Heart right ventricle (tissue), 16 donors: ENCODE results near the gene ITPKB. TPM values are rescaled to one million over a fixed set of nuclear protein-coding genes. Genes with fewer than 3 reads are reported as not detected.
"Not testable (repeated sequence)": the region's sequence is repeated elsewhere in the genome, so short reads cannot be mapped to it uniquely, and the experiment has no call there.

Experiments
- ATAC-seq, 8 donors: fragments of 200-7000 bp; cut with Tn5 transposase; one replicate each; pipeline ENCODE4 v1.9.1; 2020; ENCODE audit warnings: mild to moderate bottlenecking in 8 of 8, moderate library complexity in 8 of 8, moderate number of reproducible peaks in 1 of 8
- DNase-seq, 2 donors: peaks; one replicate each; pipeline ENCODE4 v3.0.0-alpha.2; 2020
- H3K27ac ChIP-seq, 10 donors: fragments of 200-600 bp; sonication (generic) in 2 of 10; one replicate each; pipeline versions ENCODE4 v1.5.0 to v1.8.0; 2020 to 2022; ENCODE audit warnings: mild to moderate bottlenecking in 3 of 10
- H3K27me3 ChIP-seq, 7 donors: fragments of 200-600 bp; one replicate each; pipeline ENCODE4 v1.8.0; 2021 to 2022; ENCODE audit warnings: mild to moderate bottlenecking in 2 of 7
- H3K36me3 ChIP-seq, 9 donors: fragments of 200-600 bp; sonication (generic) in 1 of 9; one replicate each; pipeline versions ENCODE4 v1.5.0 to v1.8.0; 2020 to 2022; ENCODE audit warnings: mild to moderate bottlenecking in 2 of 9
- H3K4me1 ChIP-seq, 9 donors: fragments of 200-600 bp; sonication (generic) in 1 of 9; one replicate each; pipeline versions ENCODE4 v1.5.0 to v1.8.0; 2020 to 2022; ENCODE audit warnings: mild to moderate bottlenecking in 4 of 9
- H3K4me3 ChIP-seq, 10 donors: fragments of 200-600 bp; sonication (generic) in 2 of 10; one replicate each; pipeline versions ENCODE4 v1.5.0 to v1.8.0; 2020 to 2022; ENCODE audit warnings: mild to moderate bottlenecking in 7 of 10, moderate library complexity in 2 of 10
- H3K9me3 ChIP-seq, 11 donors: fragments of 200-600 bp in 10 of 11; sonication (generic) in 2 of 11; one replicate each; pipeline versions ENCODE4 v1.5.0 to v1.8.0; 2013 to 2022; ENCODE audit warnings: mild to moderate bottlenecking in 2 of 11, control low read depth in 1 of 11, moderate library complexity in 1 of 11
- WGBS, 2 donors: extraction: QIAGEN DNeasy Blood & Tissue Kit; methylation state at CpG; one replicate each; pipeline ENCODE4 v1.1.7; 2013; ENCODE audit warnings: inconsistent platforms in 1 of 2; 5-methylcytosine and 5-hydroxymethylcytosine counted together
- intact Hi-C, 10 donors: fragments of 100-400 bp; cut with DNase I; formaldehyde crosslinking; loops; one replicate each; pipeline versions ENCODE4 v1.11.1 to v1.14.2; 2022
- polyA plus RNA-seq, 2 donors: library from polyadenylated mRNA; stranded (reverse); fragments of 200-250 nt; gene quantifications; one replicate each; pipeline ENCODE4 v1.2.3, GENCODE V29; 2013
- total RNA-seq, 10 donors: library from RNA; stranded (reverse); fragmentation: NEBNext Ultra II Directional in 3 of 10; extraction: Animal tissue kit (Norgen Biotek cat#: 25700) in 3 of 10; gene quantifications; one replicate each; pipeline versions ENCODE4 v1.2.1 to v1.2.4, GENCODE V29; 2021 to 2023
- TF ChIP-seq, protein P1 (sequence below), 9 donors: fragments of 200-600 bp; sonication (generic) in 2 of 9; IDR thresholded peaks; one replicate each; pipeline versions ENCODE4 v1.5.0 to v1.8.0; 2021 to 2022; ENCODE audit warnings: antibody characterized with exemption in 9 of 9, mild to moderate bottlenecking in 5 of 9, moderate library complexity in 1 of 9
- donor health status: Arrhythmogenic right ventricular cardiomyopathy.
- donor health status: ischemic (EF 13 %, LVEDD 7.1; RV severe dilation, severe dysfunction).
- donor health status: healthy with polysubstance abuse.
- donor health status: DM: no; HTN: yes; CAD: no.
- donor health status: DM: no; HTN: no; CAD: no.
- donor health status: ischemic (EF 25% LVEDD 6.9; RV normal size, moderate dysfunction).
- donor health status: ischemic (EF 25% LVEDD 5.7; RV mildly dilated, moderate dysfunction).
- donor health status: healthy.
- donor health status: DM: yes; HTN: yes; CAD: no.
- donor health status: Ischemic cardiomyopathy.
- donor health status: ischemic (EF 35%, LVEDD 5.7; RV mildly dilated, moderate dysfunction).
- donor health status: nonischemic (EF 11% LVEDD 7.7; RV severe dilation, severe dysfunction).
- donor health status: DM: yes; HTN: yes; CAD: no.
- donor health status: PGD.
- donor health status: ischemic (EF 29% LVEDD 5.4; RV normal size, mild dysfunction).
- donor health status: nonischemic (EF 23%, LVEDD 6.1; RV moderate dilation, normal function).

ITPKB gene
- total and polyA plus RNA-seq, 12 donors = 4.5 to 30.5 (median 16.1) TPM

- WGBS, 2 donors = 84 to 88% methylated on average over 4 of the region's 4 CpGs
- no peak overlapping the region for H3K27ac ChIP-seq
- peaks cover 0 to 6% (median 0%) of the 10 kb centered on the region in 11 donors for H3K9me3 ChIP-seq
- H3K36me3 ChIP-seq = no peaks in the 10 kb centered on the region
- H3K27me3 ChIP-seq = no peaks in the 10 kb centered on the region
- intact Hi-C loops = no loop called here
- H3K4me3 ChIP-seq = no peak overlapping the region
- peaks cover 0 to 3% (median 0%) of the 10 kb centered on the region in 9 donors for H3K4me1 ChIP-seq
- DNase-seq (no peak), ATAC-seq (no peak)
- TF ChIP-seq, protein P1, sequence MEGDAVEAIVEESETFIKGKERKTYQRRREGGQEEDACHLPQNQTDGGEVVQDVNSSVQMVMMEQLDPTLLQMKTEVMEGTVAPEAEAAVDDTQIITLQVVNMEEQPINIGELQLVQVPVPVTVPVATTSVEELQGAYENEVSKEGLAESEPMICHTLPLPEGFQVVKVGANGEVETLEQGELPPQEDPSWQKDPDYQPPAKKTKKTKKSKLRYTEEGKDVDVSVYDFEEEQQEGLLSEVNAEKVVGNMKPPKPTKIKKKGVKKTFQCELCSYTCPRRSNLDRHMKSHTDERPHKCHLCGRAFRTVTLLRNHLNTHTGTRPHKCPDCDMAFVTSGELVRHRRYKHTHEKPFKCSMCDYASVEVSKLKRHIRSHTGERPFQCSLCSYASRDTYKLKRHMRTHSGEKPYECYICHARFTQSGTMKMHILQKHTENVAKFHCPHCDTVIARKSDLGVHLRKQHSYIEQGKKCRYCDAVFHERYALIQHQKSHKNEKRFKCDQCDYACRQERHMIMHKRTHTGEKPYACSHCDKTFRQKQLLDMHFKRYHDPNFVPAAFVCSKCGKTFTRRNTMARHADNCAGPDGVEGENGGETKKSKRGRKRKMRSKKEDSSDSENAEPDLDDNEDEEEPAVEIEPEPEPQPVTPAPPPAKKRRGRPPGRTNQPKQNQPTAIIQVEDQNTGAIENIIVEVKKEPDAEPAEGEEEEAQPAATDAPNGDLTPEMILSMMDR (IDR thresholded peaks at IDR 0.05) = no peak
Observed at GRCh38 chr1:226748306-226748705, 9.2 kb upstream of the ITPKB start.

GRCh38 chr1:226747519-226748263, 8.6 kb upstream of the ITPKB start:
- H3K4me3 ChIP-seq, intact Hi-C loops: not testable (repeated sequence)

GRCh38 chr1:226743259-226743658, 4.2 kb upstream of the ITPKB start:
- no peak overlapping the region for H3K27ac ChIP-seq
- intact Hi-C loops = loop anchor here in 1 of 10 donors (5.0 kb wide), 1 partner anchor 79 kb away; no protein-coding TSS in a partner anchor
- DNase-seq = no peak
- no peak overlapping the region for H3K4me3 ChIP-seq
- H3K27me3 ChIP-seq = no peaks in the 10 kb centered on the region
- TF ChIP-seq, protein P1 (IDR thresholded peaks at IDR 0.05) = no peak
- H3K9me3 ChIP-seq = peaks cover 0 to 20% (median 0%) of the 10 kb centered on the region in 11 donors
- peaks cover 0 to 15% (median 12%) of the 10 kb centered on the region in 9 donors for H3K4me1 ChIP-seq
- no peaks in the 10 kb centered on the region for H3K36me3 ChIP-seq
- no peak for ATAC-seq

More at GRCh38 chr1:226747519-226748263, 8.6 kb upstream of the ITPKB start:
- H3K36me3 ChIP-seq, H3K27me3 ChIP-seq, H3K4me1 ChIP-seq, H3K27ac ChIP-seq, ATAC-seq, DNase-seq: not testable (repeated sequence)
- 95 to 97% methylated on average over 17 of the region's 17 CpGs for WGBS, 2 donors
- H3K9me3 ChIP-seq = peaks cover 0 to 12% (median 0%) of the 10 kb centered on the region in 11 donors

DNA sequence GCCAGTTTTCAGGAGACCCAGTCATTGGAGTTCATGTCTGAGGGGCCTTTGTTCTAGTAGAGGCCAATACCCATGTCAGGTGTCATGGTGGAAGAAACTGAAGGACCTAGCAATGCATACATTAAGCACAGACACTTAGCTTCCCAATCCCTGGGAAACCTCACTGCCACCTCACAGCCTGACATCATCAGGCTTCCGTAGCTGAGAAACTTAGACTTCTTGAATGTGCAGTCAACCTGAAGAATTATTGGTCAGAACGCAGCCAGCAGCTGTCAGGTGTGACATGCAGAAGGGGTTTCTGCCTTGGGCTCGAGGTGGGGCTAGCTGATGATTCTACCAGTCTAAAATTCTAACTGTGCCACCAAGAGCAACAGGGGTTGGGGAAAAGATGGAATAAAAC, 1.9 kb upstream of the ITPKB start:
- Histone ChIP-seq H3K36me3 (peaks cover 0 to 12% (median 0%) of the 10 kb centered on the region in 9 donors), H3K4me3 (no peak overlapping the region), H3K27ac (no peak overlapping the region), H3K9me3 (peaks cover 0 to 20% (median 0%) of the 10 kb centered on the region in 11 donors), H3K4me1 (peaks cover 4 to 29% (median 22%) of the 10 kb centered on the region in 9 donors), H3K27me3 (no peaks in the 10 kb centered on the region)
- WGBS, 2 donors = 87 to 88% methylated on average over 3 of the region's 3 CpGs
- TF ChIP-seq, protein P1 (IDR thresholded peaks at IDR 0.05) = no peak
- ATAC-seq (no peak), DNase-seq (no peak)
- intact Hi-C loops = loop anchor here in 1 of 10 donors (5.0 kb wide), 1 partner anchor 81 kb away; no protein-coding TSS in a partner anchor

- intact Hi-C loops = loop anchor here (2.0 to 10.0 kb wide), 13 partner anchors 37 to 105 kb away; no protein-coding TSS in a partner anchor
- TF ChIP-seq, protein P1 (IDR thresholded peaks at IDR 0.05) = no peak
- Histone ChIP-seq H3K4me1 (peaks cover 4 to 41% (median 33%) of the 10 kb centered on the region in 9 donors), H3K36me3 (peaks cover 0 to 25% (median 3%) of the 10 kb centered on the region in 9 donors), H3K27ac (peak overlapping the region in 9 of 10 donors; percentile 45 to 97 (median 91)), H3K27me3 (no peaks in the 10 kb centered on the region), H3K4me3 (peak overlapping the region in 9 of 10 donors; percentile 54 to 98 (median 86)), H3K9me3 (peaks cover 0 to 20% (median 0%) of the 10 kb centered on the region in 11 donors)
- DNase-seq (no peak), ATAC-seq (no peak)
- WGBS, 2 donors = 68 to 83% methylated on average over 3 of the region's 3 CpGs
Observed at GRCh38 chr1:226739696-226740065, 599 bp upstream of the ITPKB start.
